CD4-positive, alpha-beta memory T cell (primary cell): ENCODE data around the gene KLRF2. TPM values are rescaled to one million over a fixed set of nuclear protein-coding genes. Genes with fewer than 3 reads are reported as not detected.
"Not testable (repeated sequence)": the region's sequence is repeated elsewhere in the genome, so short reads cannot be mapped to it uniquely, and the experiment has no call there.

Experiments used
- CTCF ChIA-PET: fragments of 350-600 bp; sonication (Branson Sonifier 250); formaldehyde crosslinking; loops from one replicate; lab custom pipeline; 2021; ENCODE audit warnings: inconsistent platforms; ENCODE audit not compliant: partially characterized antibody; lab: Charles Lee
- POLR2A ChIA-PET: fragments of 350-600 bp; sonication (Branson Sonifier 250); formaldehyde crosslinking; loops from one replicate; lab custom pipeline; 2021; ENCODE audit not compliant: partially characterized antibody; lab: Charles Lee
- DNase-seq, 5 donors: peaks; one replicate each; pipeline versions ENCODE4 v3.0.0 to v3.0.0-alpha.2; 2020 to 2022; ENCODE audit warnings: mixed read lengths in 1 of 5
- H3K27ac ChIP-seq: one replicate; pipeline ENCODE4 v1.7.0; 2013; ENCODE audit warnings: low read depth, low read length
- H3K27me3 ChIP-seq: 2 replicates; pipeline ENCODE4 v1.7.0; 2013; ENCODE audit warnings: mild to moderate bottlenecking, low read length, moderate library complexity; ENCODE audit not compliant: insufficient read depth
- H3K36me3 ChIP-seq: 2 replicates; pipeline ENCODE4 v1.7.0; 2013; ENCODE audit warnings: mild to moderate bottlenecking, low read length, moderate library complexity; ENCODE audit not compliant: insufficient read depth
- H3K4me1 ChIP-seq: 2 replicates; pipeline ENCODE4 v1.7.0; 2013; ENCODE audit warnings: mild to moderate bottlenecking, low read length, moderate library complexity; ENCODE audit not compliant: insufficient read depth
- H3K4me3 ChIP-seq, 2 donors: one replicate each; pipeline ENCODE4 v1.7.0; 2013; ENCODE audit warnings: low read length in 2 of 2, mild to moderate bottlenecking in 1 of 2
- H3K9me3 ChIP-seq, 2 donors: one replicate each; pipeline ENCODE4 v1.7.0; 2013; ENCODE audit warnings: low read length in 2 of 2, control low read depth in 1 of 2; ENCODE audit not compliant: control insufficient read depth in 1 of 2
- H3K27ac Mint-ChIP-seq, 7 donors: one replicate each; pipeline ENCODE4 v1.8.0; 2020 to 2021; ENCODE audit warnings: mixed read lengths in 7 of 7, mild to moderate bottlenecking in 6 of 7, inconsistent platforms in 3 of 7, moderate library complexity in 3 of 7
- H3K27me3 Mint-ChIP-seq, 2 donors: one replicate each; pipeline ENCODE4 v1.8.0; 2020 to 2021; ENCODE audit warnings: mixed read lengths in 2 of 2
- H3K36me3 Mint-ChIP-seq, 2 donors: one replicate each; pipeline ENCODE4 v1.8.0; 2020 to 2021; ENCODE audit warnings: mixed read lengths in 2 of 2, inconsistent platforms in 1 of 2, mild to moderate bottlenecking in 1 of 2
- H3K4me1 Mint-ChIP-seq, 4 donors: one replicate each; pipeline ENCODE4 v1.8.0; 2020 to 2021; ENCODE audit warnings: mixed read lengths in 4 of 4, mild to moderate bottlenecking in 1 of 4
- H3K4me3 Mint-ChIP-seq, 8 donors: one replicate each; pipeline ENCODE4 v1.8.0; 2020 to 2021; ENCODE audit warnings: mixed read lengths in 8 of 8, mild to moderate bottlenecking in 7 of 8, moderate library complexity in 6 of 8, inconsistent platforms in 3 of 8
- H3K9me3 Mint-ChIP-seq, 8 donors: one replicate each; pipeline ENCODE4 v1.8.0; 2020 to 2021; ENCODE audit warnings: mixed read lengths in 8 of 8, mild to moderate bottlenecking in 5 of 8, inconsistent platforms in 3 of 8, moderate library complexity in 1 of 8
- intact Hi-C: fragments of 100-400 bp; cut with micrococcal nuclease; formaldehyde crosslinking; loops from one replicate; pipeline ENCODE4 v1.15.1; 2023
- polyA plus RNA-seq, 2 donors: library from polyadenylated mRNA; unstranded; fragments of 300-500 nt; fragmentation: Illumina TruSeq; gene quantifications; one replicate each; pipeline ENCODE4 v1.2.3, GENCODE V29; 2021
- total RNA-seq, 2 experiments: library from RNA; stranded (reverse); gene quantifications; one replicate each; pipeline ENCODE4 v1.2.3, GENCODE V29; 2021

The KLRF2 gene
- total and polyA plus RNA-seq, 4 experiments from 2014 or later, result not detected

- Mint-ChIP-seq H3K4me3 (peak overlapping the region; percentile 89 to 96 (median 92)), H3K4me1 (peaks cover 13 to 39% (median 24%) of the 10 kb centered on the region in 4 donors), H3K36me3 (peaks cover 9 to 39% of the 10 kb centered on the region in 2 donors), H3K27me3 (no peaks in the 10 kb centered on the region), H3K9me3 (peaks cover 1 to 4% (median 3%) of the 10 kb centered on the region in 8 donors), H3K27ac (peak overlapping the region; percentile 94 to 100 (median 96))
- Histone ChIP-seq H3K9me3 (no peaks in the 10 kb centered on the region), H3K27ac (peak overlapping the region; percentile 83), H3K36me3 (no peaks in the 10 kb centered on the region), H3K4me1 (peaks cover 21% of the 10 kb centered on the region), H3K4me3 (peak overlapping the region; percentile 55 to 67), H3K27me3 (no peaks in the 10 kb centered on the region)
- CTCF ChIA-PET, result interaction anchor here (0.9 to 5.4 kb wide), 7 partner anchors 8 to 126 kb away, joined by 3 to 31 read pairs (median 4); partner anchors contain the start of gene CD69
- POLR2A ChIA-PET, result interaction anchor here (0.7 to 5.0 kb wide), 30 partner anchors 8 to 344 kb away, joined by 3 to 63 read pairs (median 6); partner anchors contain the start of genes CD69, CLEC2D and GABARAPL1
- no peak for DNase-seq
- intact Hi-C loops, result loop anchor here (1.0 to 5.0 kb wide), 7 partner anchors 16 to 743 kb away; partner anchors contain the start of genes GABARAPL1 and MAGOHB
Observed at GRCh38 chr12:9868951-9869306, 12.4 kb upstream of the KLRF2 start.

GRCh38 chr12:9869307-9870161 lies 11.8 kb upstream of the KLRF2 start, which contains the start of gene CLEC2B:
CLEC2B (minus strand) TSS chr12:9869354.
- no peaks in the 10 kb centered on the region for H3K27me3 ChIP-seq
- H3K4me3 ChIP-seq, result peak within 1 kb of the TSS; percentile 55 to 67
- H3K9me3 ChIP-seq, result no peaks in the 10 kb centered on the region
- H3K27me3 Mint-ChIP-seq, result no peaks in the 10 kb centered on the region
- H3K9me3 Mint-ChIP-seq, result no peaks in the 10 kb centered on the region
- CTCF ChIA-PET, result interaction anchor here (0.9 to 5.4 kb wide), 6 partner anchors 7 to 126 kb away, joined by 3 to 31 read pairs (median 4); partner anchors contain the start of gene CD69
- H3K36me3 Mint-ChIP-seq, result peaks cover 3 to 35% of the 10 kb centered on the region in 2 donors
- H3K36me3 ChIP-seq, result no peaks in the 10 kb centered on the region
- peak within 1 kb of the TSS; percentile 83 for H3K27ac ChIP-seq
- H3K27ac Mint-ChIP-seq, result peak within 1 kb of the TSS; percentile 94 to 100 (median 96)
- DNase-seq, result peak; percentile 58 to 74 (median 62)
- intact Hi-C loops, result loop anchor here (1.0 to 5.0 kb wide), 7 partner anchors 17 to 743 kb away; partner anchors contain the start of genes GABARAPL1 and MAGOHB
- POLR2A ChIA-PET, result interaction anchor here (0.6 to 5.0 kb wide), 28 partner anchors 8 to 344 kb away, joined by 3 to 63 read pairs (median 6); partner anchors contain the start of genes CD69, CLEC2D and GABARAPL1
- H3K4me1 Mint-ChIP-seq, result peaks cover 9 to 33% (median 19%) of the 10 kb centered on the region in 4 donors
- H3K4me1 ChIP-seq, result peaks cover 15% of the 10 kb centered on the region
- H3K4me3 Mint-ChIP-seq, result peak within 1 kb of the TSS; percentile 89 to 96 (median 92)

GRCh38 chr12:9870286-9870866 lies 10.9 kb upstream of the KLRF2 start:
- Mint-ChIP-seq H3K36me3 (peaks cover 3 to 29% of the 10 kb centered on the region in 2 donors), H3K4me1 (peaks cover 4 to 27% (median 15%) of the 10 kb centered on the region in 4 donors), H3K27ac (peak overlapping the region; percentile 94 to 100 (median 96)), H3K27me3 (no peaks in the 10 kb centered on the region), H3K9me3 (peaks cover 0 to 2% (median 0%) of the 10 kb centered on the region in 8 donors), H3K4me3 (peak overlapping the region; percentile 89 to 96 (median 92))
- Histone ChIP-seq H3K27me3 (no peaks in the 10 kb centered on the region), H3K4me3 (peak overlapping the region; percentile 55 to 67), H3K4me1 (peaks cover 10% of the 10 kb centered on the region), H3K36me3 (no peaks in the 10 kb centered on the region), H3K27ac (peak overlapping the region; percentile 83), H3K9me3 (no peaks in the 10 kb centered on the region)
- DNase-seq, result peak in 2 of 5 donors; percentile 7 to 38
- intact Hi-C loops, result no loop called here
- ChIA-PET POLR2A (interaction anchor here (0.7 to 5.0 kb wide), 5 partner anchors 10 to 222 kb away, joined by 3 to 42 read pairs (median 9); partner anchors contain the start of gene CD69), CTCF (interaction anchor here (1.8 kb wide), 1 partner anchor 36 kb away, joined by 4 read pairs; no protein-coding TSS in a partner anchor)

- Mint-ChIP-seq H3K27me3 (no peaks in the 10 kb centered on the region), H3K27ac (peak overlapping the region in 4 of 7 donors; percentile 42 to 94 (median 52)), H3K4me1 (peaks cover 2 to 21% (median 14%) of the 10 kb centered on the region in 4 donors), H3K36me3 (peaks cover 0 to 16% of the 10 kb centered on the region in 2 donors), H3K4me3 (no peak overlapping the region), H3K9me3 (peaks cover 0 to 3% (median 0%) of the 10 kb centered on the region in 8 donors)
- DNase-seq, result no peak
- no peaks in the 10 kb centered on the region for H3K27me3 ChIP-seq
- H3K4me3 ChIP-seq, result no peak overlapping the region
- intact Hi-C loops, result no loop called here
- no peaks in the 10 kb centered on the region for H3K9me3 ChIP-seq
- ChIA-PET CTCF (interaction anchor here (0.7 to 2.7 kb wide), 6 partner anchors 11 to 129 kb away, joined by 3 to 8 read pairs (median 4); no protein-coding TSS in a partner anchor), POLR2A (interaction anchor here (0.8 to 2.1 kb wide), 7 partner anchors 11 to 224 kb away, joined by 3 to 10 read pairs (median 3); partner anchors contain the start of gene CD69)
- H3K27ac ChIP-seq, result no peak overlapping the region
- H3K36me3 ChIP-seq, result no peaks in the 10 kb centered on the region
- H3K4me1 ChIP-seq, result peaks cover 10% of the 10 kb centered on the region
Observed at GRCh38 chr12:9872162-9872561, 9.1 kb upstream of the KLRF2 start.

- CTCF ChIA-PET, result interaction anchor here (0.7 to 2.7 kb wide), 4 partner anchors 22 to 130 kb away, joined by 3 to 8 read pairs (median 4); no protein-coding TSS in a partner anchor
- Mint-ChIP-seq H3K36me3 (peaks cover 0 to 13% of the 10 kb centered on the region in 2 donors), H3K4me3 (no peak overlapping the region)
Observed at GRCh38 chr12:9872742-9873141, 8.5 kb upstream of the KLRF2 start.

GRCh38 chr12:9876120-9876519 lies 5.2 kb upstream of the KLRF2 start:
- intact Hi-C loops, H3K4me3 Mint-ChIP-seq: not testable (repeated sequence)

More at GRCh38 chr12:9872742-9873141, 8.5 kb upstream of the KLRF2 start:
- Histone ChIP-seq H3K4me1 (peaks cover 10% of the 10 kb centered on the region), H3K9me3 (no peaks in the 10 kb centered on the region), H3K27me3 (no peaks in the 10 kb centered on the region), H3K27ac (no peak overlapping the region), H3K36me3 (no peaks in the 10 kb centered on the region), H3K4me3 (no peak overlapping the region)
- POLR2A ChIA-PET, result interaction anchor here (0.8 to 1.4 kb wide), 3 partner anchors 34 to 225 kb away, joined by 3 read pairs; no protein-coding TSS in a partner anchor
- intact Hi-C loops, result no loop called here
- Mint-ChIP-seq H3K9me3 (peaks cover 0 to 3% (median 0%) of the 10 kb centered on the region in 8 donors), H3K27ac (peak overlapping the region in 1 of 7 donors; percentile 57), H3K27me3 (no peaks in the 10 kb centered on the region), H3K4me1 (peaks cover 2 to 21% (median 15%) of the 10 kb centered on the region in 4 donors)
- no peak for DNase-seq

More at GRCh38 chr12:9876120-9876519, 5.2 kb upstream of the KLRF2 start:
- CTCF ChIA-PET, result interaction anchor here (1.7 kb wide), 1 partner anchor 7 kb away, joined by 4 read pairs; the partner anchor contains the start of gene CLEC2B
- H3K27me3 Mint-ChIP-seq, H3K27ac ChIP-seq, H3K4me1 ChIP-seq, H3K36me3 ChIP-seq, H3K27ac Mint-ChIP-seq, H3K4me1 Mint-ChIP-seq, H3K36me3 Mint-ChIP-seq, H3K9me3 ChIP-seq, DNase-seq, POLR2A ChIA-PET, H3K27me3 ChIP-seq, H3K4me3 ChIP-seq, H3K9me3 Mint-ChIP-seq: not testable (repeated sequence)
